OCI-LY7 (cell line): ENCODE results near the gene RASA4B.

Source experiments
- CTCF ChIP-seq: fragments of 200-600 bp; sonication (generic); conservative IDR thresholded peaks from 2 replicates; pipeline ENCODE4 v1.5.1; 2014; ENCODE audit warnings: mild to moderate bottlenecking, antibody characterized with exemption, low read length, moderate library complexity, mixed read lengths
- EZH2phosphoT487 ChIP-seq: fragments of 200-600 bp; sonication (generic); IDR thresholded peaks from 2 replicates; pipeline ENCODE4 v1.6.1; 2018; ENCODE audit warnings: low read depth, borderline replicate concordance, mild to moderate bottlenecking, mixed run types, antibody characterized with exemption, low read length, moderate library complexity, mixed read lengths

- TF ChIP-seq CTCF (no peak), EZH2phosphoT487 (no peak)
Observed at GRCh38 chr7:102455596-102455995, 62.0 kb downstream of the RASA4B start.
